Inflammatory macrophage treated with lipopolysaccharide for 4 hours (primary cell): ENCODE measurements around the gene KRTAP10-4.
A peak's percentile ranks its signal among the peaks of the same experiment; 100 is the strongest.
"Not testable (repeated sequence)": the region's sequence is repeated elsewhere in the genome, so short reads cannot be mapped to it uniquely, and the experiment has no call there.

Source experiments
- DNase-seq: peaks from one replicate; pipeline ENCODE4 v3.0.0-alpha.2; 2020

The KRTAP10-4 gene

DNA sequence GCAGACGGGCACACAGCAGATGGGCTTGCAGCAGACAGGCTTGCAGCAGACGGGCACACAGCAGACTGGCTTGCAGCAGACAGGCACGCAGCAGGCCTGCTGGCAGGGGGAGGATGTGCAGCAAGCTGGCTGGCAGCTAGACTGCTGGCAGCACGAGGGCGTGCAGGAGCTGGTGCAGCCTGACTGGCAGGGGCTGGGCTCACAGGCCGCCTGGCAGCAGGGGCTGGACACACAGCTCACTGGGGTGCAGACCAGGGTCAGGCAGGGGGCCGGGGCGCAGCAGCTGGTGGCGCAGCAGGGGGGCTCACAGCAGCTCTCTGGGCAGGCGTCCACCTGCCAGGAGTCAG, 15.2 kb upstream of the KRTAP10-4 start:
- DNase-seq = not testable (repeated sequence)

GRCh38 chr21:44558695-44559094, 14.8 kb upstream of the KRTAP10-4 start, which contains the start of gene KRTAP10-3:
Gene KRTAP10-3 (minus strand): TSS chr21:44558795. CDS start chr21:44558715, 80 bp downstream.
- no peak for DNase-seq

DNA sequence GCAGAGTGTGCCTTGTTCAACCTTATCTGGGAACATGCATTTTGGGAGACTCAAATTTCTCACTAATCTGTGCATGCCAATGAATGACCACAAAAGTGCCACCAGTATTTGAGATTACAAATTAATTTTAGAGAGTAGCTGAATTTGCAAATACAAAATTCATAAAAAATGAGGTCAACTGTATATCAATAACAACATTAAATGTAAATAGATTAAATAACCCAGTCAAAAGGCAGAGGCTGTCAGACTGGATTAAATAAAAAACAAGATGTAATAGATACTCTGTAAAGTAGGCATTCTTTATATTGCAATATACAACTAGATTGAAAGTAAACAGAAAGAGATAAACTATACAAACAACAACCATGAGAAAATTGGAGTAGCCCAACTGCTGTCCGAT, 9.4 kb upstream of the KRTAP10-4 start:
- no peak for DNase-seq

GRCh38 chr21:44564886-44565598, 8.5 kb upstream of the KRTAP10-4 start:
- peak; percentile 60 for DNase-seq

- peak; percentile 73 for DNase-seq
Measured at GRCh38 chr21:44566403-44566802, 7.1 kb upstream of the KRTAP10-4 start.

DNA sequence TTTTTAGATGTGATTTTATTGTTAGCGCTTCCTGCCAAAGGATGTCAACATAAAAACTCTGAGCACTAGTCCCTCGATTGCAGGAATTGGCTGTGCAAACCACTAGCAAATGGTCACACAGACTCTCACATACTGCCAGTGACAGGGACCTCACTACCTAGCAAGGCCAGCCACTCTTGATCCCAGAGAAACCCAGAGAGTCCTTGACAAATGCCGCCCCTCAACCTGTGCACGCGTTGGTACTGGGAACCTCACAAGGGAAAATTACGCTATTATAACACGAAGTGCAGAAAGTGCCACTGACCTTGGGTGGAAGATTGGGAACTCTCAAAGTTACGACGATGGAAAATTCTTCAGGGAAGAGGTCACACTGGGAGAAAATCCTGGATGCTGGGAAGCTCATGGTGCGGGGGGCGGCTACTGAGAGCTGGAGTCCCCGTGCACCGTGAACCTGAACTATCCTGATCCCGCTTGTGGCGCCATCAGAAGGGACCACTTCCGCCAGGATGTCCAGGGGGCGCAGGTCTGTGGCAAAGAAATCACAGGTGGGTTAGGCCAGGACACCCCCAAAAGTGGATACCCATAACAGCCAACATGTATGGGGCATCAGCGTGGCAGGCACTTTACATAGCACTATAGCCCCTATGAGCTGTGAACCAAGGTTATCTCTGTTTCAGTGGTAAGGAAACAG, 5.9 kb upstream of the KRTAP10-4 start:
- no peak for DNase-seq

DNA sequence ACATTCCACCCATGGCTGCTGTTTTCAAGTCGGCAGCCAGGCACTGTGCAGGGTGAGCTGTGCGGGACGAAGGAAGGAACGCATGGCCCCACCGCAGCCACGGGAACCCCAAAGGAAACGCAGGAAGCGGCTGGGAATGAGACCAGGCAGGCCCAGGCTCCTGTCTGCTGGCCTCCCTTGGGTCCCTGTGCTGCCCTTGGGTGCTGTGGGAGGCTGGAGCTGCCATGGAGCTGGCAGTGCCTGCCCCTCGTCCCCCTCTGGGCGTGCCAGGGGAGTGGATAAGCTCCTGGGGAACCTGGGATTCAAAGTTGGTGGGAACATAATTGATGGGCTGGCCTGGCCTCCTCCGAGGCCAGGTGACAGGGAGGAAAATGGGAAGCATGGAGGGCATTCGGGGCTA, 5.3 kb upstream of the KRTAP10-4 start:
- DNase-seq = no peak

DNA sequence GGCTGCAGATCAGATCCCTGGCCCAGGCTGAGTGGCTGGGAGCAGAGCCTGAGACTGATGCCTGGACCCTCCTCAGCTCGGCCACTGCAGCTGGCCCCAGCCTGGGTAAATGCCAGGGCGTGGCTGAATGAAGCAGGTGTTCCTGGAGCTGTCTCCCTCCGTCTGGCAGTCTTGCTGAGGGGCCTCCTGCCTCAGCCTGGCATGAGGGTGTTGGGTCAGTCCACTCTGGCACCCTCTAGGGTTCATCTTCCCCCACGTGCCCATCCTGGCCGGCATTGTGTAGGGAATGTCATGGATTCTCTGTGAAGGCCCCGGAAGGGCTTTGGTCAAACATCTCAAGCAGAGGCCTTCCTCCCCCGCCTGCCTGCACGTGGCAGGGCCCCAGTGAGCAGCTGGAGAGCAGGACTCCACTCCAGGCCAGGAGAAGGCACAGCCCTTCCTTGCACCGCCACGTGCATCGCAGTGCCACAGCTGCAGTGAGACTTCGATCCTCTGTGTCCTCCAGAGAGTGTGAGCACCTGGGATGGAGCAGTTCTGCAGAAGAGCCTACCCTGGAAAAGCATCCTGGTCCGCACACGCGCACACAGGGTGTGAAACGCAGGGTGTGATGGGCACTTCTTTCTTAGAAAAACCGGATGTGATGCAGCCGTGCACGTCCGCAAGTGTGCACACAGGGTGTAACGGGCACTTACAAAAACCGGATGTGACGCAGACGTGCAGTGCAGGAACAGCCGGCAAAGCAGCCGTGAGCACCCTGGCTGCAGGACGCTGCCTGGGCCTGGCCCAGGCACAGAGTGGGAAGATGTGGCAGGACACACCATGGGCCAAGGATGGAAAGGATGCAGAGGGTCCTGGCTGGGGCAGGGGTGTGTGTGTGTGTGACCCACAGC, 4.6 kb upstream of the KRTAP10-4 start:
- DNase-seq = no peak

- no peak for DNase-seq
Measured at GRCh38 chr21:44569861-44570517, 3.5 kb upstream of the KRTAP10-4 start.

DNA sequence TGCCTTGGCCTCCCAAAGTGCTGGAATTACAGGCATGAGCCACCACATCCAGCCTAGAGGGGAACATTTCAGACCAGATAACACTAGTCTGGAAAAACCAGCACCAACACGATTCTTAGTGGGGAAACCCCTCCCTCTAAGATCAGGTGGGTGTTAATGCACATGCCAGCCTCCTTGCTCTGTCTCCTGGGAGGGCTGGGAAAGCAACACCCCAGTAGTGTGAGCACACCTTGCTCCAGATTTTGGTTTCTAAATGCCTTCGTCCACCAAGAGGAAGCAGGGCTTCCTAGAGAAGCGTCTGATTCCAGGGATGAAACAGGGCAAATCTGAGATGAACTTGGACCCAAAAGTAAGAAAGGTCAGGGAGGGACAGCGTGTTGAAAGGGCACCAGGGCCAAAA, 2.2 kb upstream of the KRTAP10-4 start:
- DNase-seq = no peak

DNA sequence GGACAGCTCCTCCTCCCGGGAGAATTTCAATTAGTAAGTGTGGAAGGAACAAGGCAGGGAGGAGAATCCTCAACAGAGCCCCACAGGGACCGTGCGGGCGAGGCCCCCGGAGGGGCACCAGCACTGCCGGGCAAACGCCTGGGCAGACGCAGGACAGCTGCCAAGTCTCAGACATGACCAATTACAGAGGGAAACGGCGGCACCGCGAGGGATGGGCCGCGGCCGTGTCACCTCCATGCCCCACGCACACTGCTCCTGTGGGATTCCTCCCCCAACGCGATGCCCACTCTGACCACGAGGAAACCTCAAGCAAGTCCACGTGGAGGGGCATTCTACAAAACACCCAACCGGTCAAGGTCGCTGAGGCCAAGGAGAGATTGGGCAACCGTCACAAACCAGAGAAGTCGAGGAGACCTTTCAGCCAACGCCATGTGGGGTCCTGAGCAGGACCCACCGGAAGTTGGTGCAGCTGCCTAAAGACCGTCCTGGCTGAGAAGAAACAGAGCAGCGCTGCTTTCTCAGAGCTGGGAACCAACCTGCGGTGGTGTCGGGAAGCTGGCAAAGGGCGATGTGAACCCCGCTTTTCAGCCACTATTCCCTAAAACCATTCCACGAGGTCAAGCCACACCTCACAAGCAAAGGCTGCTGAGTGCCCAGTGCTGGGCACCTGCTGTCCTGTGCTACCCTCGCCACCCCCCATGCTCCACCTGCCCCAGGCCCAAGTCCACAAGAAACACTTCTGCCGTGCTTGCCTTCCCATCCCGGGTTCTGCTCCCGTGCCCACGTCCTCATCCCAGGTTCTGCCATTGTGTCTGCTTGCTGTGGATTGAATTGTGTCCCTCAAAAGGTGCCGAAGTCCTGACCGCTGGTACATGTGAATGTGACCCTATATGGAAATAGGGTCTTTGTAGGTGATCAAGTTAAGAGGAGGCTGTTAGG, 1.4 kb upstream of the KRTAP10-4 start:
- DNase-seq = no peak

GRCh38 chr21:44572959-44573583, 458 bp upstream of the KRTAP10-4 start:
- DNase-seq = no peak

DNA sequence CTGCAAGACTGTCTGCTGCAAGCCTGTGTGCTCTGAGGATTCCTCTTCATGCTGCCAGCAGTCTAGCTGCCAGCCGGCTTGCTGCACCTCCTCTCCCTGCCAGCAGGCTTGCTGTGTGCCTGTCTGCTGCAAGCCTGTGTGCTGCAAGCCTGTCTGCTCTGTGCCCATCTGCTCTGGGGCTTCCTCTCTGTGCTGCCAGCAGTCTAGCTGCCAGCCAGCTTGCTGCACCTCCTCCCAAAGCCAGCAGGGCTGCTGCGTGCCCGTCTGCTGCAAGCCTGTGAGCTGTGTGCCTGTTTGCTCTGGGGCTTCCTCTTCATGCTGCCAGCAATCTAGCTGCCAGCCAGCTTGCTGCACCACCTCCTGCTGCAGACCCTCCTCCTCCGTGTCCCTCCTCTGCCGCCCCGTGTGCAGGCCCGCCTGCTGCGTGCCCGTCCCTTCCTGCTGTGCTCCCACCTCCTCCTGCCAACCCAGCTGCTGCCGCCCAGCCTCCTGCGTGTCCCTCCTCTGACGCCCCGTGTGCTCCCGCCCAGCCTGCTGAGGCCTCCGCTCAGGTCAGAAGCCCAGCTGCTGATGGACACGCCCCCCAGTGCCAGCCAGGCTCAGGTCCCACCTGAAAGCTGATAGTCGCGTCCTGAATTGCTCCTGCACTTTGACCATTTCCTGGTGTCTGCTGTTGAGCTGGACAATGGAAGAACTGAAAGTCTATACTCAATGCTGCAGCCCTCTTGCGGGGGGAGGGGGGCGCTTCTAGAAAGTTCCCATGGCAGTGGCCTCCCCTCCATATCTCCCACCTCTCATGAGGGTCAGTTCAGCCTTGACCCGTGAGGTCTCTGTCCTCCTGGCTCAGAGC, 1.2 kb downstream of the KRTAP10-4 start:
- DNase-seq = no peak

DNA sequence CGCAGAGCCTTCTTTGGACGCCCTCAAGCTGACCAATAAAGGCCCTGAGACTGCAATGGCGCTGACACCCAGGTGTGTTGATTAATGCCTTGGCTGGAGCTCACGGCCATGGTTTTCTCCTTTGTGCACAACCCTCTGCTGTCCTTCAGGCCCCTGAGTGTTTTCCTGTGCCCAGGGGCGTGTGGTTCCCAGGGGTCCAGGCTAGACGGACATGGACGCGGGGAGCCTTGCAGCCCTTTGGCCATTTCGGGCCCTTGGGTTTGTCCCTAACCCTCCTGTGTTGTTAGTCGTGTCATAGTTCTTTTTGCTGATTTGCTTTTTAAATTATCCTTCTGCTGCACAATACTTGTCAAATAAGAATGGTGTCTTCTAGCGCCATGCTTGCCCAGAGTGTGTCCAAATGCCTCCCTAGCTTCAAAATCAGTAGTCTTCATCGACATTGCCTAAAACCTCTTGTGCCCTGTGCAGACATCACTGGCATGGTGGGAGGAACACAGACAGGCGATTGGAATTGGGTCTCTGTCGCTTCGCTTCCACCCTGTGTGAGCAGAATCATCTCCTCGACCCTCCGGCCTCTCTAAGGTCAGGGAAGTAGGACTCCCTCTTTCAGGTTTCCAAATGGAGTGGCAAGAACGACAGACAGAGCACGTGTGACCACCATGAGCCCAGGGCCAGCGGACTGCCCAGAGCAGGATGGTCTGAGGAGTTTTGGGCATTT, 1.9 kb downstream of the KRTAP10-4 start:
- DNase-seq = no peak

- no peak for DNase-seq
Measured at GRCh38 chr21:44576025-44576420, 2.5 kb downstream of the KRTAP10-4 start.

GRCh38 chr21:44578371-44579055, 5.0 kb downstream of the KRTAP10-4 start:
- DNase-seq = no peak

- no peak for DNase-seq
Measured at GRCh38 chr21:44579056-44579832, 5.7 kb downstream of the KRTAP10-4 start.

DNA sequence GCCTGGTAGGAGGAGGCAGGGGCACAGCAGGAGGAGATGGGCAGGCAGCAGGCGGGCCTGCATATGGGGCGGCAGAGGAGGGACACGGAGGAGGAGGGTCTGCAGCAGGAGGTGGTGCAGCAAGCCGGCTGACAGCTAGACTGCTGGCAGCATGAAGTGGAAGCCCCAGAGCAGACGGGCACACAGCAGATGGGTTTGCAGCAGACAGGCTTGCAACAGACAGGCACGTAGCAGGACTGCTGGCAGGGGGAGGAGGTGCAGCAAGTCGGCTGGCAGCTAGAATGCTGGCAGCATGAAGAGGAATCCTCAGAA, 6.3 kb downstream of the KRTAP10-4 start:
- DNase-seq = no peak
